Stimulated activated CD4-positive, alpha-beta T cell treated with anti-CD3 and anti-CD28 coated beads, Interleukin-2, amount 100 ng/mL, for 24 hours (primary cell): ENCODE measurements around the gene GALNTL6.

Source experiments
- DNase-seq, 2 donors: peaks; one replicate each; pipeline ENCODE4 v3.0.0-alpha.2; 2020

GALNTL6 gene

DNA sequence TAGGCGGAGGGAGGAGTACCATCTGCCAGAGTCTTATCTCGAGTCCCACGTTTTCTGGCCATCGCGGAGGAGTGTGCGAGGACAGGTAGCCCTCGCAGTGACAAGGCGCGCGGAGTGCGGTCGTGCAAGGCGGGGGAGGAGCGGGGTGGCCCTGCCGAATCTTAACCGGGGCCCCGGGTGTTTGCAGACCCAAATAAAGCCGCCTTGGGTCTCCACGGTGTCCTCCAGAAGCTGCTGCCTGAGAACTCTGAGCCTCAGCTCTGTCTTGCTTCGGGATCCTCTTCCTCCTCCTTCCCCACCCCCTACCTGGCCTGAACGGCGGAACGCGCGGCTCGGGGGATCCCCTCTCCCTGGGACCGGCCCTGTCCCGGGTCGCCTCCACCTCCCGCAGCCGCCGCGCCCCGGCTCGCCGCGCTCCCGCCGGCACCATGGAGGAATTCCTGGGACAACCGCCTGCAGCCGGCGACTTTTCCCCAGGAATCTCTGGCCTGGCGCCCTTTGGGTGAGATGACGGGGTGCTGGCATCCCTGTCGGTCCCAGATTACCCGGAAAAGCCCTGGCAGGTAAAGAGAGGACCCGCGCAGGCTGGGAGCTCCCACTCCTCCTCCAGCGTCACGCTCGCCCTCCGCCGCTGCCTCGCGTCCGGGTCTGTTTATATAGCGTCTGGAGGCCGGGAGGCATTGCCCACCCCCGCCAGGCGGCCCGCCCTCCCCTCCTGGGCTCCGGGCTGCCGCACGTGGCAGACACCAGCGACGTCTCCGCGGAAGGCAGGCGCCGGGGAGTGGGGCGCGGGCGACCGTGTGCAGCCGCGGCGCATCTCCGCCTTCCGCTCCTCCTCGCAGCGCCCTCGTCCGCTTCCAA is at the start of gene GALNTL6:
GALNTL6 (plus strand) TSS at position 740 of the 861 bp plus-strand sequence.
- peak in 1 of 2 donors; percentile 0 for DNase-seq

DNA sequence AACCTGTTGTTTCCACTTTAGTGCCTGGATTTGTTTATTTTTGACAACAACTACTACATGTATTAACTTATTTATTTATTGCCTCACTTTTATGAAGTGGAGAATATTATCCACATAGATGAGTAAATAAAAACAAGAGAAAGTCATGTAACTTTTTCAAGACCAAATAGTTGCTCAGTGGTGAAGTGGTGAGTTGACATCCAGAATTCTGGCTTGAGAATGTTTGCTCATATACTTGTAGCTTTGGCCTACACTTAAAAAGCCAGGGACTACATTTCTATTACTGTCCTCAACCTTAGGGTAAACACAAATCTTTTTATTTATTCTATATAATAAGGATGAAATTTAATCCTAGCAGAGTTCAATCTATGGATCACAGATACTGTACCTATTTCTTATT is 47.7 kb upstream of the GALNTL6 start:
- DNase-seq: no peak

DNA sequence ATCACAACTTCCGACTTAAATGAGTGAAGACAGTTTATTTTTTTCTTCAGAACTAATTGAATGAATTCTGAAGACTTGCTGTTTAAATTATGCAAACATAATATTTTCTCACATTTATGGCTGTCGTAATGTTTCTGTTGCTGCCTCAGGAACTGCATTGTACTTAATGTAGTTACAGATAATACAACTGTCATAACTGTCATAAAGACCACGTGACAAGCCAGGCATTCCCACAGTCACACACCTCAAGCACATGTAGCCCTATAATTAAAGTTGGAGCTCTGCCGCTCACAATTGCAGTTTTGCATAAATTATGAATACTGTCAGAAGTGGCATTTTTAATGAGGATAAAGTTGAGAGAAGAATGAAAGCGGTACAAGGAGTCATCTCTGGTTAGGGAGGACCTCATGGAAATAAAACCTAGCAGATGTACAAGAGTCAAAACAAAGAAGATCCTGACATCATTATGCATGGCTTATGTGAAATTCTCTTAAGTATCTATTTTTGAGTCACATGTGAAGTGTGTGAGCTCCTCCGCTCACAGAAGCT is 38.5 kb upstream of the GALNTL6 start:
- DNase-seq: no peak

DNA sequence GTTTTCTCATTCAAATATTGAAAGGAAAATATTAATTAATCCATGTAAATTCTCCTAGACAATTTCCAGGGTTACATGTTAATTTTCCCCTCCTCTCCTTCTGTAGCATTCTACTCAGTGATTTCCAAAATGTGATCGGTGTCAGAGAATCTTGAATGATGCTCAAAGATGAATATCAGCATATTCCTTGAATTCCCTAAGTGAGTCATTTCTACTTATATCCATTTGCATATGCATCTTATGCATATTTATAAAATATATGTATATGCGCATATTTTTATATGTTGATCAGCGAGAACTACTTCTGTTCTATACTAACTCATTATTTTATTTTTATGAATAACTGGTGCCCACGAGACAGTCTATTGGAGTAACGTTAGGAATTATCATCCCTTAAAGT is 33.9 kb upstream of the GALNTL6 start:
- DNase-seq: no peak

- DNase-seq: no peak
Measured at GRCh38 chr4:171785388-171785787, 27.8 kb upstream of the GALNTL6 start.

DNA sequence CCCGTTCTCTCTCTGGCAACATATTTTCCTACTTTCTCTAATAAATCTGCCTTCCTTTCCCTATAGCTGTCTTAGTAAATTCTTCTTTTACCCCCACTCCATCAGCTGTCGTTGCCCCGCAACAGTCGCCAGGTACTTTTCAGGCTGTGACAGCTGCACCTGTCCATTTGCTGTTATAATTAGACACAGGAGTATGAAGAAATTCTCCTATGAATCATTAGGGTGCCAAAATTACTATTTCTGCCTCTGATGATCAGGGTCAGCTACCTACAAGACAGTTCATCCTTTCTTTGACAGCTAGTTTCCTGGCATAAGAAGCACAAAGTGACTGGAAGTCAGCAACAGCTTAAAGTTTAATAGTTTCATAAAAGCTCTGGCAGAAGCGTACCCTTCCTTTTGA is 19.5 kb upstream of the GALNTL6 start:
- DNase-seq: no peak

GRCh38 chr4:171794528-171794927 is 18.7 kb upstream of the GALNTL6 start:
- no peak for DNase-seq

DNA sequence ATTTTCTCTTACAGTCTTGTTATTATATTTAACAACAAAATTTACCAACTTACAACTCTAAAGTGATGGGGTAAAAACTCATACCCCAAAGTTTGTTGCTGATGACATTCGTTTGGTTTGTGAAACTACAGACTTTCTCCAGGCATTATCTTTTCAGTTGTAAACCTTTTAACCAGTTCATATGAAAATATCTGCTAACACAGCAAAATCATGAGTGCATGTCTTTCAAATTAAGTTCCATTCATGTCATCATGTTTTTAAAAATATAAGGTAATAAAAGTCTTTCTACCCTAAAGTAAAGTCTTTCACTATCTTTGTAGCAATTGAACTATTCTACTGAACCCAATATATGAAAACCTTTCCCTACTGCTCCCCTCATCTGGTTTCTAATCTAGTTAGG is 3.4 kb upstream of the GALNTL6 start:
- DNase-seq: no peak

DNA sequence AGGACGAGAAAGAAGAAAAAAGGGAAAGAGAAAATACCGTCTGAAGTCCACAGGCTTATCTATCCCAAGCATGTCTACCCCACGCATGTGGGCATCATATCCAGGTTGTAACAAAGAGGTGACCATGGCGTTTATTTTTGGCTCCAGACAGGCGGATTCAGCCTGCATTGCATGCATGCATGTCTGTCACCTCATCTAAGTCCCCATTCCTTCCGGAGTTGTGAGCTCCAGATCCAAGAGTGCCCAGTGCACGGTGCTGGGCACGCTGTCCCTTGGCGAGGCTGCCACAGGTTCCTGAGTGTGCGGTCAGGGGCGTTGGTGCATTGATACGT is 905 bp upstream of the GALNTL6 start:
- DNase-seq: no peak

GRCh38 chr4:171813526-171814250 is 484 bp downstream of the GALNTL6 start:
- no peak for DNase-seq

DNA sequence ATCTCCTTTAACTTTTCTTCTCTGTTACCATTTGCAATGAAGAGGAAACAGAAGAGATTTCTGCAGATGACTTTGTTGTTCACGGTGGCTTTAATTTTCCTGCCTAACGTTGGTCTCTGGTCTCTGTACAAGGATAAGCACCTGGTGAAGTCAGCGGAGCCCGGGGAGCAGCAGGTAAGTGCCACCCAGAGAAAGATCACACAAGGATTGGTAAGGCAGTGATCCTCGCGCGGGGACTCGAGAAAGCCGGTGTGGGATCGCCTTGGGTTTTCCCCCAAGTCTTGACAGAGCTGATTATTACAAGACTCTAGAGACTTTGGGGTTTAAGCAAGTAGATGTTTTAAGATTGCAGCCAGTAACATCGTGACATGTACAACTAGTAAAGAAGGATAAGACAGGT is 1.3 kb downstream of the GALNTL6 start:
- no peak for DNase-seq

GRCh38 chr4:171817026-171817425 is 3.8 kb downstream of the GALNTL6 start:
- DNase-seq: no peak

DNA sequence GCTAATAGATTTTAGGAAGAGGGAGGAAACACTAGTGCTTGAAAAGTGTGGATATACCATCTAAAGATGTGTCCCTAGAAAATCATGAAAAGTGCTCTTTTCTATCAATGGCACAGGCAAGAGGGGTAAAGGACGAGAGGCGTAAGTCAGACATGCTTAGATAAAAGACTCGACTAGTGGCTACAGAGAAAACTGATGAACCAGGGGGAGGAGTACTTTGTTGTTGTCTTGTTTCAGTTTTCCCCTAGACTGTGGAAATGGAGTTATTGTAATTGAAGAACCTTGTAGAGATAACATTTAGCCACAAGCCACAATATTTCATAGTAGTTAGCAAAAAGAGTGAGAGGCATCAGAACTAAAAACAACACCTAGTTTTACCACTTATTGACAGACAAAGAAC is 21.4 kb downstream of the GALNTL6 start:
- DNase-seq: no peak

GRCh38 chr4:171843456-171843855 is 30.3 kb downstream of the GALNTL6 start:
- DNase-seq: no peak

GRCh38 chr4:171846232-171846631 is 33.0 kb downstream of the GALNTL6 start:
- peak in 1 of 2 donors; percentile 2 for DNase-seq

GRCh38 chr4:171846893-171847292 is 33.7 kb downstream of the GALNTL6 start:
- no peak for DNase-seq

- no peak for DNase-seq
Measured at GRCh38 chr4:171847751-171848150, 34.5 kb downstream of the GALNTL6 start.

GRCh38 chr4:171849686-171850222 is 36.5 kb downstream of the GALNTL6 start:
- DNase-seq: no peak

- DNase-seq: no peak
Measured at GRCh38 chr4:171851295-171851694, 38.1 kb downstream of the GALNTL6 start.

- no peak for DNase-seq
Measured at GRCh38 chr4:171857302-171858012, 44.3 kb downstream of the GALNTL6 start.

- DNase-seq: no peak
Measured at GRCh38 chr4:171875291-171875690, 62.1 kb downstream of the GALNTL6 start.

GRCh38 chr4:171876636-171877035 is 63.4 kb downstream of the GALNTL6 start:
- no peak for DNase-seq

- no peak for DNase-seq
Measured at GRCh38 chr4:171880136-171880535, 66.9 kb downstream of the GALNTL6 start.
